Dendritic cell treated with granulocyte-macrophage colony-stimulating factor and Interleukin-4, amounts not matched to agents 40 ng/mL and 50 ng/mL, for 4 days (primary cell): Measurements from ENCODE around the gene CTSE.

Experiments
- H3K27ac Mint-ChIP-seq: one replicate; pipeline ENCODE4 v1.8.0; 2022; ENCODE audit warnings: mild to moderate bottlenecking, mixed read lengths
- H3K27me3 Mint-ChIP-seq: one replicate; pipeline ENCODE4 v1.8.0; 2022; ENCODE audit warnings: mild to moderate bottlenecking, mixed read lengths
- H3K36me3 Mint-ChIP-seq: one replicate; pipeline ENCODE4 v1.8.0; 2022; ENCODE audit warnings: low read depth, mixed read lengths
- H3K4me1 Mint-ChIP-seq: one replicate; pipeline ENCODE4 v1.8.0; 2022; ENCODE audit warnings: low read depth, mixed read lengths
- H3K4me3 Mint-ChIP-seq: one replicate; pipeline ENCODE4 v1.8.0; 2022; ENCODE audit warnings: mild to moderate bottlenecking, moderate library complexity, mixed read lengths
- H3K9me3 Mint-ChIP-seq: one replicate; pipeline ENCODE4 v1.8.0; 2022; ENCODE audit warnings: mixed read lengths
- intact Hi-C: fragments of 100-400 bp; cut with micrococcal nuclease; formaldehyde crosslinking; loops from one replicate; pipeline ENCODE4 v1.15.0; 2022

The CTSE gene

DNA sequence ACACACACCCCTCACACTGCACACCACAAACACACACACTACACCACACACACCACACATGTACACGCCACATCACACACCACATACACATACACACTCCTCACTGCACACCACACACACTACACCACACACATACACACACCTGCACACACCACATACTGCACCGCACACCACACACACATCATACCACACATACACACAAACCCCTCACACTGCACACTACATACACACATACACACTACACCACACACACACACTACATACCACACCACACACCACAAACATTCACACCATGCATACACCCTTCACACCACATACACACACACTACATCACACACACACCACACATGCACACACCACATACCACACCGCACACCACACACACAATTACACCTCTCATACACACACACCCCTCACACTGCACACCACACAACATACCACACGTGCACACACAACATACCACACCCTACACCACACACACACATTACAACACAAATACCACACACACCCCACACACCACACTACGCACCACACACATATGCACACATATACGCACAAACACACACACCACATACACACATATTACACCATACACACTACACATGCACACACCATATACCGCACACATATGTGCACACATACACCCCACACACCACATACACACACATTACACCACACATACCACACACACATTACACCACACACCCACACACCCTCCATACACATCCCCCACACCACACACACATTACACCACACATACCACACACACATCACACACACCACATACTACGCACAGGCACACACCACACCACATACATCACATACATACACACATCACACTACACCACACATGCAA is 50.1 kb downstream of the CTSE start:
- H3K4me3 Mint-ChIP-seq, result no peak overlapping the region

DNA sequence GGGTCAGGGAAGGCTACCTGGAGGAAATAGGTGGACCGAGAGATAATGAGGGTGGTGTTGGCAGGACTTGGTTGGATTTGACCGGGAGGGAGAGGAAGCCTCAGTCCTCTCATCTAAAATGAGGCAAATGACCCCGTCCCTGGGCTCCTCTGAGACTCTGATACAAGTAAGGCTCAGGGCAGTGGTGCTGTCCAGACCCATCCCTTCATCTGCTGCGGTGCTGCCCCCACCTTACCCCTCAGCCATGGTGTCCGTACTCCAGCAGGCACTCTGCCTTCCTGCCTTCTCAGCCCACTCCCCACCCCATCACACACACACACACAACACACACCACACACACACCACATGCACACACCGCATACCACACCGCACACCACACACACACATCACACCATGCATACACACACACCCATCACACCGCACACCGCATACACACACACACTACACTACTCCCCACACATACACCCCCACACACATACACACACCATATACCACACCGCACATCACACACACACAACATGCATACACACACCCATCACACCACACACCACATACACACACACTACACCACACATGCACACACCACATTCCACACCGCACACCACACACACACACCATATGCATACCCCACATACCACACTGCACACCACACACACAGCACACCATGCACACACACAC is 51.1 kb downstream of the CTSE start:
- H3K4me1 Mint-ChIP-seq, result peaks cover 6% of the 10 kb centered on the region
- H3K27me3 Mint-ChIP-seq, result peaks cover 3% of the 10 kb centered on the region
- intact Hi-C loops, result no loop called here
- no peaks in the 10 kb centered on the region for H3K9me3 Mint-ChIP-seq
- H3K36me3 Mint-ChIP-seq, result no peaks in the 10 kb centered on the region
- no peak overlapping the region for H3K4me3 Mint-ChIP-seq
- H3K27ac Mint-ChIP-seq, result no peak overlapping the region

More for the DNA sequence above, 50.1 kb downstream of the CTSE start:
- H3K36me3 Mint-ChIP-seq, result peaks cover 5% of the 10 kb centered on the region
- H3K4me1 Mint-ChIP-seq, result peaks cover 6% of the 10 kb centered on the region
- no peaks in the 10 kb centered on the region for H3K9me3 Mint-ChIP-seq
- peaks cover 3% of the 10 kb centered on the region for H3K27me3 Mint-ChIP-seq
- H3K27ac Mint-ChIP-seq, result no peak overlapping the region
- intact Hi-C loops, result no loop called here

DNA sequence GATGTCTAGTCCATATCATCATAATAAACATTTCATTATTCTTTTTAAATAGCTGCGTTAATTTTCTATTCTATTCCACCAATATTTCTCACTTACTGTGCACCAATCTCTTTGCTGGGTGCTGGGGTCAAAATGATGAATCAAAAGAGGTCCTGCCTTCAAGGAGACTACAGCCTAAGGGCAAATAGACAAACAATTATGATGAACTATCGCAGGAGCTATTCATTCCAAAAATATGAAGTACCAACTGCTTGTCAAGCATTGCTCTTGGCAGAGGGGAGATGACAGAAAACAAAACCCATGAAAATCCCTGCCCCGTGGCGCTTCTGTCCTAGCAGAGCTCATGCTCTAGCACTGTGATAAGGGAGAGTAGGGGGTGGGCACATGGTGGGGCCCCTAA is 51.6 kb downstream of the CTSE start:
- Mint-ChIP-seq H3K9me3 (no peaks in the 10 kb centered on the region), H3K4me1 (peaks cover 6% of the 10 kb centered on the region), H3K4me3 (no peak overlapping the region), H3K27ac (no peak overlapping the region), H3K27me3 (peaks cover 5% of the 10 kb centered on the region), H3K36me3 (no peaks in the 10 kb centered on the region)
- intact Hi-C loops, result no loop called here

DNA sequence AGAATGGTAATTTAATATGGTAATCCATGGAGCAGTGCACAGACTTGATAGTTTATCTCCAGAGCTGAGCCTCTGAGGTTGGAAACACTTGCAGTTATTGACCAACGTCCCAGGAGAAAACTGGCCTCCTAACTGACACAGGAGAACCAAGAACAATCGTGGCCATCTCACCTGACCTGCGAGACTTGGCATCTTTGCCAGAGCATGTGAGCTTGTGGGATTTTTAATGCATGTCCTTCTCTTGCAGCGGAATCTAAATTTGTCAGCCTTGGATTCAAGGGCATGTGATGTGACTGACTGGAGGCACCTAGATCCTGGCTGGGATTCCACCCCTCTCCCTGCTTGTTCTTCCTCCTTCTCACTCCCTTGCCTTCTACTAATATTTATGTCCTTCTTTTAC is 52.6 kb downstream of the CTSE start:
- Mint-ChIP-seq H3K9me3 (no peaks in the 10 kb centered on the region), H3K27ac (no peak overlapping the region), H3K4me1 (peaks cover 6% of the 10 kb centered on the region), H3K27me3 (peaks cover 5% of the 10 kb centered on the region), H3K36me3 (no peaks in the 10 kb centered on the region), H3K4me3 (no peak overlapping the region)
- intact Hi-C loops, result no loop called here

DNA sequence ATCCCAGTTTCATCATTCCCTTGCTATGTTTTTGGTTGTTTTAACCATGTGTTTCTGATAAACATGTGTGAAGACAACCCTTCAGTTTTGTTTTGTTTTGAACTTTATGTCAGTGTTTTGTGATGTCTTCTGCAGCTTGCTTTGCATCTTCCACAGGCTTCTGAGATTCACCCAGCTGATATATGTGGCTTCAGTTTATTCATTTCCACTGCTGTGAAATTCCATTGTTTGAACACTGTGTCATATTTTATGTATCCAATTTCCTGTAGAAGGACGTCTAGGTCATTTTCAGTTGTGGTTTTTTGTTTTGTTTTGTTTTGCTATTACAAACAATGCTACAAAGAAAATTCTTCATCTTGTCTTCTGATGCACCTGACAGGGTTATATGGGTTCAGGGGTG is 53.2 kb downstream of the CTSE start:
- no peak overlapping the region for H3K4me3 Mint-ChIP-seq
- peaks cover 5% of the 10 kb centered on the region for H3K27me3 Mint-ChIP-seq
- H3K36me3 Mint-ChIP-seq, result no peaks in the 10 kb centered on the region
- H3K27ac Mint-ChIP-seq, result no peak overlapping the region
- H3K4me1 Mint-ChIP-seq, result peaks cover 6% of the 10 kb centered on the region
- intact Hi-C loops, result no loop called here
- no peaks in the 10 kb centered on the region for H3K9me3 Mint-ChIP-seq

DNA sequence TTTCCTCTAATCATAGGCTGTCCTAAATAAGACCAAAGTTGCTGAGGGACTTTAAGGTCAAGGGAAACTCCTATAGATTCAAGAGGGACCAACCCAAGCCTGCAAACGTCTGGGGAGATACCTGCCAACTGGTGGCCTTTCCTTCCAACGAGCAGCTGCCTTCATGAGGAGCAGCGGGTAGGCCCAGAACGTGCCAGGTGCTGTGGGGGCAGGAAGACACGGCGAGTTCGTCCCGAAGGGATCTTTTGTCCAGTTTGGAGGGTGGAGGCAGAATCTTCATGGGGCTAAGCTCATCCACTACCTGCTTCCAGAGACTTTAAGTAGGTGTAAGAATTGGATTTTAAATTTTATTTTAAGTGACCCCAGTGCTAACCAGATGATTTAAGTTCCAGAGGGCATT is 54.5 kb downstream of the CTSE start:
- Mint-ChIP-seq H3K27ac (no peak overlapping the region), H3K4me1 (peaks cover under 1% of the 10 kb centered on the region), H3K4me3 (no peak overlapping the region), H3K9me3 (no peaks in the 10 kb centered on the region), H3K36me3 (no peaks in the 10 kb centered on the region), H3K27me3 (peaks cover 6% of the 10 kb centered on the region)
- intact Hi-C loops, result no loop called here

DNA sequence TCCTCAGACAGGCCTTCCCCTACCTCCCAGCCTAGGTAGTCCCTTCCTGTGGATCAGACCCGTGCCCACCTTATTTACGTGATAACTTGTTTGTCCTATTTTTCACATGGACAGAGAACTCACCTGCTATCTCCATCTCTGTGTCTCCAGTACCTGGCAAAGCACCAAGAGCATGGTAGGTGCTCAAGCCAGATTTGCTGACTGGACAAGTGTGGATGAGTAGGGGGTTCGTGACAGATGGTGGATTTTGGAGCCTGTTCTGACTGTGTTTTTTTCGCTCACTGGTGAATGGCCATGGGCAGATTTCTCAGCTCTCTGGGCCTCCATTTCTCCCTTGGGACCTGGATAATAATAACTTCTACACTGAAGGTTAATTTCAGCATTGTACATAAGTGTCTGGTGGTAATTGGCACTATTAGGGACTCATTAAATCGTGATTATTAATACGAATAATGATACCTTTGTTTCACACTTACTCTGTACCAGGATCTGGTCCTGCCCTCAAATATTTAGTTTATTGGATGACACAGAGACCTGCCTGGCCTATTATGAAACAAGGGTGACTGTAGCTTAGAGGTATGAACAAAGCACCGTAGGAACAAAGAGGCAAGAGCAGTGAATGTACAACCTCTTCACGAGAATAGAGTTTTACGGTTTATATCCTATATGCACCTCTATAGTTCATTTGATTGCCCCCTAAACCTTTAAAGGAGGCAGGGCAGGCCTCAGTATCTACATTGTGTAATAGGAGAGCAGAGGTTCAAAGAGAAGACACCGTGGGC is 56.0 kb downstream of the CTSE start:
- Mint-ChIP-seq H3K27me3 (peaks cover 7% of the 10 kb centered on the region), H3K27ac (no peak overlapping the region)
- intact Hi-C loops, result no loop called here

DNA sequence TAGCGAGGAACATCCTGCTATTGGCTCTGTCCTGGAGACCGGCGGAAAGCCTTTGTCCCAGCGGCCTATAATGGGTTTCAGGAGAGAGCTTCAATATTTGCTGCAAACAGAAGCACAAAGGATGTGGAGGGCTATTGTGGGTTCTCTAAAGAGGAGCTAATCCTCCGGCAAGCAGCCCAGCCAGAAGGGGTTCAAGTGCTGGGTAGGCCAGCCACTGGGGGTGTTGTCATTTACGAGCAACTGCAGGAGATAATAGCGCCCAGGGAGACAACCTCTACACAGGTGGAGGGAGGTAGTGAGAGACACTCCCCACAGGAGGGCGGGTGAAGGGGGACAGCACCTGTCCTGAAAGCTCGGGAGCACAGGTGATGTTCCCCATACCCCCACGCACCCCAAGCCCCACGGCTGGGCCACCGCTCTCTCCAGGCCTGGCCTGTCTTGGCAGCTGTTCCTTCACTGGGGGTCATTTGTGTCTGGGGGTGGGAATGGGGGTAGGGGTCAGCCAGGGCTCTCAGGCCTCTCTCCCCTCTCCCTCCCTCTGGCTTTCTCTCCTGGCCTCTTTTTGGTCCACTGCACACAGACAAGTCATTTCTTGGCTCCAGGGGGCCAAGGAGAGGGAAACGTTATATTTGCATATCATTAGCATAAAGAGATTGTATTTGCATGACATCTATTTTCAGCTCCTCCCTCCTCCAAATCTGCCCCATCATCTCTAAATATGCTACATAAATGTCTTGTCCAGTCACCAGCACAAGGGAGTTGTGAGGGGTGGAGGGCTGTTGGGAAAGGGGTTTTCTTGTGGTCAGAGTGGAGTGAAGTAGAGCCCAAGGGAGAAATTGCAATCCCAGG is 58.4 kb downstream of the CTSE start:
- H3K4me3 Mint-ChIP-seq, result no peak overlapping the region
- no peak overlapping the region for H3K27ac Mint-ChIP-seq
- peaks cover 33% of the 10 kb centered on the region for H3K4me1 Mint-ChIP-seq
- H3K36me3 Mint-ChIP-seq, result no peaks in the 10 kb centered on the region
- no peaks in the 10 kb centered on the region for H3K9me3 Mint-ChIP-seq
- intact Hi-C loops, result no loop called here
- peaks cover 18% of the 10 kb centered on the region for H3K27me3 Mint-ChIP-seq

More for the DNA sequence above, 56.0 kb downstream of the CTSE start:
- peaks cover 15% of the 10 kb centered on the region for H3K4me1 Mint-ChIP-seq
- no peaks in the 10 kb centered on the region for H3K9me3 Mint-ChIP-seq
- no peaks in the 10 kb centered on the region for H3K36me3 Mint-ChIP-seq
- H3K4me3 Mint-ChIP-seq, result no peak overlapping the region

DNA sequence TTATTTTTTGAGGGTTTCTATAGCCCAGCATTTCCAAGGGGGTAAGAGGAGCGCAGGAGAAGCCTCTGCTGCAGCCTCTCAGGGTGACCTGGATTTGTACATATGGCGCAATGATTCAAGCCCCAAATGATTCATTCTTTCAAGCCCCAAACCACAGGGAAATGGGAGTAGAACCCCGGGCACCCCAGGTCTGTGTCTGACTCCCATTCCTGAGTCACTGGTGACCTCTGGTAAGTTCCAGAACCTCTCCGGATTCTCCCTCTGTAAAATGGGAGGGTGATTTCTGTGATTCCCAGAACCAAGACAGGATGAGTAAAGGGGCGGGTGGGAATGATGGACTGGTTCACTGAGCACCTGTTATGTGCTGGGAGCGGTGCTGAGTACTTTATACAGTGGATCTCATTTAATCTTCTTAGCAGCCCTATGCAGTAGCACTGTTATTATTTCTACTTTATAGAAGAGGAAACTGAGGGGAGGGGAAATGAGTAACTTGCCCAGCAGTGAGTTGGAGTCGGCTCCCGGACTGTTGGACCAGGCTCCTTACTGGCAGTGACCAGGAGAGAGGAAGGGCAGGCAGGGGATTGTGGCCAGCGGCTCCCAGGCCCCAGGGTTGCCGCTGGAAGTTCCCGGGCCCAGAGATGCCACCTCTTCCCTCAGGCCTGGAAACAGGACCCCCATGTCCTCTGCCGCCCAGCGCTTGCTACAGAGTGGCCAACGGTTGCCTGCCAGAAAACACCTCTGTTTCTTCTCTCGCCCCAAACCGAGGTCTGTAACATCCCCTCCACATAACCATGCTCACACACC is 60.1 kb downstream of the CTSE start:
- Mint-ChIP-seq H3K4me3 (no peak overlapping the region), H3K27me3 (peaks cover 21% of the 10 kb centered on the region), H3K9me3 (no peaks in the 10 kb centered on the region), H3K4me1 (peaks cover 33% of the 10 kb centered on the region), H3K27ac (no peak overlapping the region), H3K36me3 (no peaks in the 10 kb centered on the region)
- intact Hi-C loops, result no loop called here

DNA sequence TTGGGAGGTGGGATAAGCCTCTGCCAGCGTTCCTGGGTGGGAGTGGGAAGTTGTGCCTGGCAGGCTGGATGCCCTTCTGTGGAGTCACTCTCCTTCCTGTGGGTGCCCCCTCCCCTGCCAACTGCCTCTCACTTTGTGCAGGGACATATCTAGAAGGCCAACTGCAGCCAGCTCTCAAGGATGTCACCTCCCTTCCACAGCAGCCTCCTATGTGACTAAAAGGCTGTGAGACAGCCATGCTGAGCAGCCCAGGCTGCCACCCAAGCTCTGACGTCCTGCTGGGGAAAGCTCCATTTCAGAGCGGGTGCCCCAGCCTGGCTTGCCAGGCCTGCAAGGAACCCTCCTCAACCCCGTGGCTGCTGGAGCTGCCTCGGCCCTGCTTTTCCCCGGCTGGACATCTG is 60.9 kb downstream of the CTSE start:
- Mint-ChIP-seq H3K27me3 (peaks cover 21% of the 10 kb centered on the region), H3K36me3 (no peaks in the 10 kb centered on the region), H3K4me1 (peaks cover 33% of the 10 kb centered on the region), H3K4me3 (no peak overlapping the region), H3K27ac (no peak overlapping the region), H3K9me3 (no peaks in the 10 kb centered on the region)
- intact Hi-C loops, result no loop called here

DNA sequence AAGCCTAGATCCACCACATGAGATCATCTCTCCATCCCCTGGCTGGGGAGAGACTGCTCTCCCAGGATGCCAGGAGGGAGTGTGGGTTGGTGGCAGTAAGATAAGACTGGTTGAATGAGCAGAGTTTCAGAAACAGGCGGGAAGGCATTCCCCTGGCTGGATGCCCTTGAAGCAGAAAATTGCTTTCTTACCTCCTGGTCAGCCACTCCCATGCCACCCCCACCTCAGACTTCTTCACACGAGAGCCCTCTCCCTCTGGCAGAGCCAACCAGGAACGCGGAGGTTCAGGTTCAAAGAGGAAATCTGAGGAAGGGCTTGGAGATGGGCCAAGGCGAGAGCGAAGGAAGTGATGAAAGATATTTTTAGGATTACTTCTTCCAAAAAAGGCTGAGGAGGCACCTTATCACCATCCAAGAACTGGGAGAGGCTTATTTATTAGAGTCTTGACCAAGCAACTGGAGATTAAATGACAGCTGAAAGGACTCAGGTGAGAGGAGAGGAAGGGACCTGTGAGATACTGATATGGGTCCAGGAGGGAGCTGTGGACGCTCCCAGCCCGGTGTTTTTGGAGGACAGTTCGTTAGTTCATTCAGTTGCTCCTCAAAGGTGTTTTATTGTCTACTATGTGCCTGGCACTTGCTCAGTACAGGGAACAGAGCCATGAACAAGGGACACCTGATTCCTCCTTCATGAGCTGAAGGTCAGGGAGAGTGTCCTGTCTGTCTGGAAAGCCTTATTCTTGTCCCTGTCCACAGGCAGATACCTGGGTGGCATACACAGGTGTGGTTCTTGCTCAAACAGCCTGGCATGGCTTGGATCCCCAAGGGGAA is 61.5 kb downstream of the CTSE start:
- intact Hi-C loops, result no loop called here
- peak overlapping the region; percentile 35 for H3K27ac Mint-ChIP-seq
- H3K9me3 Mint-ChIP-seq, result no peaks in the 10 kb centered on the region
- no peak overlapping the region for H3K4me3 Mint-ChIP-seq
- H3K36me3 Mint-ChIP-seq, result no peaks in the 10 kb centered on the region
- peaks cover 33% of the 10 kb centered on the region for H3K4me1 Mint-ChIP-seq
- H3K27me3 Mint-ChIP-seq, result peaks cover 19% of the 10 kb centered on the region

DNA sequence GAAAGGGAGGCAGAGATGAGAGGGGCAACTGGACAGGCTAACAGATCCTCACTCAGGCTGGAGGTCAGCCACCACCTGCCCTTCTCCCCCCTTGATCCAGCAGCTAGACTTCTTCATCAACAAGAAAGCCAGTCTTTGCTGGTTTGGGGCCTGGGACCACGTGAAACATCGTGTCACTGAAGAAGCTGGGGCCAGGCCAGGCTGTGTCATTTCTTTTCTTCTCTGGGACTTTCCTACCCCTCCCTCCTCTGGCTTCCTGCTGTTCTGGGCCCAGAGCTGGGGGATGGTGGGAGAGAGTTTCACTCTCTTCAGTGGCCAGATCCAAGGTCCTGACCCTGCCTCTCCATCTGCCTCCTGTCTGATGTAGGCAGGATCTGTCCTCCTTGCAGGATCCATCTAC is 62.3 kb downstream of the CTSE start:
- Mint-ChIP-seq H3K9me3 (no peaks in the 10 kb centered on the region), H3K27me3 (peaks cover 25% of the 10 kb centered on the region), H3K27ac (peak overlapping the region; percentile 35), H3K4me1 (peaks cover 33% of the 10 kb centered on the region), H3K4me3 (no peak overlapping the region), H3K36me3 (no peaks in the 10 kb centered on the region)
- intact Hi-C loops, result no loop called here
